Measurements from ENCODE around the gene SEMA5A.

DNA sequence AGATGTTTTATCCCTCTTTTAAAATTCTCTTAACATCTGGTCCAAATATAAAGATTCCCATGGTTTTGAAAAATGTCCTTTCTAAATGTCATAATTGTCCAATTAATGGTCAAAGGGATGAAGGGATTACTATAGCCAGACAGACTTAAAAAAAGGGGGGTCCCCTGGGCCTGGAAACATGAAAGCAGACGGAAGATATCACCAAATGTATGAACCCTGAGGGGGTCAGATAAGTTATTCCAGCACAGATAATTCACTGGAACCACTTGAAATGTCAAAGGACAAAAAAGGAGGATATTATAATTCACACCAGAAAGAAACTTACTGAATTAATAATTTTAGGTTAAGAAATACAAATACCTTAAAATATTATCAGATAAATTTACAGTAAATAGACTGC is 155.8 kb downstream of the SEMA5A start:
- TF ChIP-seq POLR2AphosphoS5 (IDR thresholded peaks at IDR 0.05) (no peak), CTCF (IDR thresholded peaks at IDR 0.05) (no peak)

Data from breast epithelium (tissue), 3 donors.